MCF 10A (cell line): Measurements from ENCODE around the gene LMX1B. TPM values are rescaled to one million over a fixed set of nuclear protein-coding genes. Genes with fewer than 3 reads are reported as not detected.

Source experiments
- BruUV-seq: library from RNA; stranded (reverse); fragments of 400-500 nt; replicated peaks from 2 replicates; lab custom pipeline; 2021; lab: Mats Ljungman, UMichigan
- CTCF ChIA-PET: fragments of 300-600 bp; sonication (Branson Sonifier 250); formaldehyde crosslinking; extraction: SDS; loops from one replicate; lab custom pipeline; 2021; ENCODE audit warnings: antibody characterized with exemption, inconsistent platforms; lab: Yijun Ruan, JAX
- POLR2A ChIA-PET: fragments of 300-600, 350-650 bp; sonication (Branson Sonifier 250); formaldehyde crosslinking; extraction: SDS; loops from one replicate; lab custom pipeline; 2020; ENCODE audit warnings: antibody characterized with exemption, inconsistent platforms; lab: Yijun Ruan, JAX
- DNase-seq: peaks from one replicate; pipeline ENCODE4 v3.0.0-alpha.2; 2018; ENCODE audit not compliant: unreplicated experiment
- H3K27ac Mint-ChIP-seq: one replicate; pipeline ENCODE4 v1.8.0; 2022; ENCODE audit warnings: mild to moderate bottlenecking, low read depth, mixed read lengths; ENCODE audit not compliant: unreplicated experiment
- H3K27me3 Mint-ChIP-seq: one replicate; pipeline ENCODE4 v1.8.0; 2022; ENCODE audit warnings: mixed read lengths; ENCODE audit not compliant: insufficient read depth, unreplicated experiment
- H3K36me3 Mint-ChIP-seq: one replicate; pipeline ENCODE4 v1.8.0; 2022; ENCODE audit warnings: mild to moderate bottlenecking, moderate library complexity, mixed read lengths; ENCODE audit not compliant: insufficient read depth, unreplicated experiment
- H3K4me1 Mint-ChIP-seq: one replicate; pipeline ENCODE4 v1.8.0; 2022; ENCODE audit warnings: mixed read lengths; ENCODE audit not compliant: insufficient read depth, unreplicated experiment
- H3K4me3 Mint-ChIP-seq: one replicate; pipeline ENCODE4 v1.8.0; 2022; ENCODE audit warnings: mild to moderate bottlenecking, moderate library complexity, mixed read lengths; ENCODE audit not compliant: unreplicated experiment
- H3K9me3 Mint-ChIP-seq: one replicate; pipeline ENCODE4 v1.8.0; 2022; ENCODE audit warnings: mixed read lengths; ENCODE audit not compliant: unreplicated experiment
- intact Hi-C: fragments of 100-400 bp; cut with micrococcal nuclease; formaldehyde crosslinking; loops from 2 replicates; pipeline ENCODE4 v1.14.1; 2022
- total RNA-seq: library from RNA; stranded (reverse); gene quantifications from 2 replicates; pipeline ENCODE4 v1.2.3, GENCODE V29; 2022
- TF ChIP-seq, protein P1 (sequence below): fragments of 200-600 bp; IDR thresholded peaks from one replicate; pipeline ENCODE4 v1.8.0; 2022; ENCODE audit warnings: antibody characterized with exemption, mild to moderate bottlenecking; ENCODE audit not compliant: unreplicated experiment

LMX1B gene
- total RNA-seq, 1 experiment from 2014 or later = 3.4 TPM

DNA sequence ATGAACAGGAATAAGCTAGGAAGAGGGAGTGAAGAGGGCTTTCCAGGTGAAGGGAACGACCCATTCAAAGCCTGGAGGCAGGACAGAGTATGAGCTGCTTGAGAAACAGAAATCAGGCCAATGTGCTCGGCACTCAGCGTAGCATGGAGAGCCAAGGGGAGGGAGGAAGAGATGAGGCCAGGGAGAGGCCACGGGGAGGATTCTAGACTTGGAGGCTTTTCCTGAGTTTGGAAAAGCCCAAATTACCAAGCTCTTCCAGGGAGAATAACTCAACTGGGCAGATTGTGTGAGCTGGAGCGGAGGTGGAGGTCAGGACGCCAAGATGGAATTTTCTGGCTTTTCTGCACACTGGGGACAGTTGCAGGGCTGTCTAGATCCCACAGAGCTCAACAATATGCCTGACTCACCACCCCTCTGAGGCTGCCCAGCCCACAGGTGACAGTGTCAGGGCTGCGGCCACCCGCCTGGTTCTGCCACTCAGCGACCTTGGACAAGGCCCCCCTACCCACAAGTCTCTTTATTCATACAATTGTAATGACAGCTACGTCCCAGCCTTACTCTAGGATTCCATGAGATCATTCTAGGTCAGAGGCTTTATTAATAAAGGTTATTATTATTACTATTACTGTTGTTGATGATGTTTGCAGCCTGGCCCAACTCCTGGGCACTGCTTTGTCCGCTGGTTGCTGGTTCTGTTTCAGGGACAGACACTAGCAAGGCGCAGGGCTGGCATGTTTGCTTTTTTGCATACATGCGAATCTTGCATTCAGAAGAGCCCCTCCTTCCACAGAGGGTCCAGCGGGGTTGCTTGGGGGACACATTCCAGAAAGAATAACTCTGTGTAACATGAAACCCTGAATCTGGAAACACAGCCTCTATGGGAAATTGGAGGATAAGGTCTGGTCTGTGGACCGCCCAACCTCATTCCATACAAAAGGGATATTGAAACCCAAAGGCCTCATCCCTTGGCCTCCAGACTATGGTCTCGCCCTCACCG is 9.4 kb upstream of the LMX1B start:
- ChIA-PET CTCF (interaction anchor here (0.6 to 1.8 kb wide), 5 partner anchors 11 to 361 kb away, joined by 3 to 4 read pairs (median 4); no protein-coding TSS in a partner anchor), POLR2A (no interaction called here)
- H3K4me3 Mint-ChIP-seq = no peak overlapping the region
- peaks cover 7% of the 10 kb centered on the region for H3K27me3 Mint-ChIP-seq
- intact Hi-C loops = no loop called here
- H3K36me3 Mint-ChIP-seq = no peaks in the 10 kb centered on the region
- peaks cover 12% of the 10 kb centered on the region for H3K4me1 Mint-ChIP-seq
- no peak overlapping the region for H3K27ac Mint-ChIP-seq
- TF ChIP-seq, protein P1, sequence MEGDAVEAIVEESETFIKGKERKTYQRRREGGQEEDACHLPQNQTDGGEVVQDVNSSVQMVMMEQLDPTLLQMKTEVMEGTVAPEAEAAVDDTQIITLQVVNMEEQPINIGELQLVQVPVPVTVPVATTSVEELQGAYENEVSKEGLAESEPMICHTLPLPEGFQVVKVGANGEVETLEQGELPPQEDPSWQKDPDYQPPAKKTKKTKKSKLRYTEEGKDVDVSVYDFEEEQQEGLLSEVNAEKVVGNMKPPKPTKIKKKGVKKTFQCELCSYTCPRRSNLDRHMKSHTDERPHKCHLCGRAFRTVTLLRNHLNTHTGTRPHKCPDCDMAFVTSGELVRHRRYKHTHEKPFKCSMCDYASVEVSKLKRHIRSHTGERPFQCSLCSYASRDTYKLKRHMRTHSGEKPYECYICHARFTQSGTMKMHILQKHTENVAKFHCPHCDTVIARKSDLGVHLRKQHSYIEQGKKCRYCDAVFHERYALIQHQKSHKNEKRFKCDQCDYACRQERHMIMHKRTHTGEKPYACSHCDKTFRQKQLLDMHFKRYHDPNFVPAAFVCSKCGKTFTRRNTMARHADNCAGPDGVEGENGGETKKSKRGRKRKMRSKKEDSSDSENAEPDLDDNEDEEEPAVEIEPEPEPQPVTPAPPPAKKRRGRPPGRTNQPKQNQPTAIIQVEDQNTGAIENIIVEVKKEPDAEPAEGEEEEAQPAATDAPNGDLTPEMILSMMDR = no peak
- DNase-seq = no peak
- no peaks in the 10 kb centered on the region for H3K9me3 Mint-ChIP-seq
- no TSS peak for BruUV-seq

DNA sequence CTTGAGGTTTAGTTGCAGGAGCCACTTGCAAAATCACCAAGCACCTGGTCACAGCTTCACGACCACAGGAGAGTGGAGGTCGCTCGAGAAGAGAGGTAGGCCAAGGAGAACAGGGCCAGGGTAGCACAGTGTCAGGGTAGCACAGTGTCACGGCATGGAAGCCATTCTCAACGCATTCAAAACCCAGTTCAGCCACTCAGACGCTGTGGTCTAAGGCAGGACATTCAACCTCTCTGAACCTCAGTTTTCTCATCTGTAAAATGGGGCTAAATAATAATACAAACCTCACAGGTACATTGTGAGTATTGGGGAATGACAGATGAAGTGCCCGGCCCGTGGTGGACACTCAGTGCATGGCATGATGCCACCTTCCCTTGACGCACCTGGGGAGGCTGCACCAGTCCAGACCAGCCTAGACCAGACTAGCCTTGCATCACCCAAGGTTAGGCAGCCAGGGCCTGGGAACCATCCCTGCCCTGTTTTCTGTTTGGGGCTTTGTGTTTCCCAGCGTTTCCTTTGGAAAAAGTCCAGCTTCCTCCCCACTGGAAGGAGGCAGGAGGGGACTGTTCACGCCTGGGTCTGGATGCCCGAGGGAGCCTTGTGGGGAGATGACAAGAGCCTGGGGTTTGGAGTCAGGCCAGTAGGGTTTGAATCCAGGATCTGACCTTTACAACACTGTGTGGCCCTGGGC is 7.8 kb upstream of the LMX1B start:
- Mint-ChIP-seq H3K9me3 (no peaks in the 10 kb centered on the region), H3K27ac (no peak overlapping the region), H3K4me1 (peaks cover 12% of the 10 kb centered on the region), H3K4me3 (no peak overlapping the region), H3K27me3 (peaks cover 7% of the 10 kb centered on the region), H3K36me3 (no peaks in the 10 kb centered on the region)
- intact Hi-C loops = no loop called here
- BruUV-seq = no TSS peak
- TF ChIP-seq, protein P1 = no peak
- CTCF ChIA-PET = interaction anchor here (0.6 to 1.1 kb wide), 6 partner anchors 17 to 176 kb away, joined by 3 to 4 read pairs (median 3); no protein-coding TSS in a partner anchor
- peak; percentile 97 for DNase-seq
- POLR2A ChIA-PET = interaction anchor here (0.7 to 1.4 kb wide), 4 partner anchors 9 to 185 kb away, joined by 3 to 5 read pairs (median 4); no protein-coding TSS in a partner anchor

DNA sequence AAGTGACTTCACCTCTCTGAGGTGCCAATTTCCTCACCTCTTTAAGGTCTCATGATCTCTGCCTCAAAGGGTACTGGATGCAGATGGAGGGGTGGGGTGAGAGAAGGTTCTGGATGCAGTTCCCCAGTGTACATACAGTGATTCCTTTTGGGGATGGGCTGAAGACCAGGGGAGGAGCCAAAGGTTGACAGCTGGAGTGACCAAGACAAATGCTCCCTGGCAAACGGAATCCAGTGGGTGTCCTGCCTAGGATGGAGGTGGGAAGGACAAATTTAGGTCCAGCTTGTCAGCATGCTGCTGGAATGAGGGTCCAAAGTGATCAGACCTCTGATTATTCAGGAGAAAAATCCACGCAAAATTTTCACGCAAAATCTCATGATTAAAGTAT is 7.3 kb upstream of the LMX1B start:
- no peak overlapping the region for H3K4me3 Mint-ChIP-seq
- POLR2A ChIA-PET = interaction anchor here (0.7 to 1.4 kb wide), 4 partner anchors 9 to 185 kb away, joined by 3 to 5 read pairs (median 4); no protein-coding TSS in a partner anchor
- H3K36me3 Mint-ChIP-seq = no peaks in the 10 kb centered on the region
- DNase-seq = no peak
- TF ChIP-seq, protein P1 = no peak
- no peak overlapping the region for H3K27ac Mint-ChIP-seq
- H3K27me3 Mint-ChIP-seq = peaks cover 2% of the 10 kb centered on the region
- no peaks in the 10 kb centered on the region for H3K9me3 Mint-ChIP-seq
- intact Hi-C loops = no loop called here
- H3K4me1 Mint-ChIP-seq = peaks cover 12% of the 10 kb centered on the region
- CTCF ChIA-PET = interaction anchor here (0.6 to 1.1 kb wide), 6 partner anchors 18 to 176 kb away, joined by 3 to 4 read pairs (median 3); no protein-coding TSS in a partner anchor
- no TSS peak for BruUV-seq
